GM23338 (cell line): ENCODE results near the gene SIDT1. TPM values are rescaled to one million over a fixed set of nuclear protein-coding genes. Genes with fewer than 3 reads are reported as not detected.

Experiments
- ATAC-seq: fragments of 200-7000 bp; cut with Tn5 transposase; 3 replicates; pipeline ENCODE4 v1.9.1; 2020
- DNase-seq: peaks from one replicate; pipeline ENCODE4 v3.0.0-alpha.2; 2015; ENCODE audit warnings: low spot score
- H2AFZ ChIP-seq: fragments of 200-600 bp; sonication (generic); 2 replicates; pipeline ENCODE4 v1.8.0; 2016; ENCODE audit warnings: antibody characterized with exemption, mild to moderate bottlenecking, moderate library complexity
- H3F3A ChIP-seq: fragments of 200-600 bp; sonication (generic); replicated peaks from 2 replicates; pipeline ENCODE4 v1.8.0; 2017; ENCODE audit warnings: antibody characterized with exemption, mixed run types, low read depth
- H3K27ac ChIP-seq: fragments of 200-600 bp; sonication (generic); 2 replicates; pipeline ENCODE4 v1.6.1; 2016; ENCODE audit warnings: low read depth
- H3K27me3 ChIP-seq: fragments of 200-600 bp; sonication (generic); 2 replicates; pipeline ENCODE4 v1.8.0; 2016; ENCODE audit warnings: mild to moderate bottlenecking, mixed run types, moderate library complexity; ENCODE audit not compliant: insufficient read depth
- H3K36me3 ChIP-seq: fragments of 200-600 bp; sonication (generic); 2 replicates; pipeline ENCODE4 v1.8.0; 2016; ENCODE audit warnings: mild to moderate bottlenecking; ENCODE audit not compliant: insufficient read depth
- H3K4me1 ChIP-seq: fragments of 200-600 bp; sonication (generic); 2 replicates; pipeline ENCODE4 v1.8.0; 2016; ENCODE audit warnings: mild to moderate bottlenecking, moderate library complexity; ENCODE audit not compliant: insufficient read depth
- H3K4me2 ChIP-seq: fragments of 200-600 bp; sonication (generic); 2 replicates; pipeline ENCODE4 v1.7.1; 2017; ENCODE audit warnings: mixed run types
- H3K4me3 ChIP-seq: fragments of 200-600 bp; sonication (generic); 2 replicates; pipeline ENCODE4 v1.6.1; 2016; ENCODE audit warnings: mixed run types
- H3K79me2 ChIP-seq: fragments of 200-600 bp; sonication (generic); replicated peaks from 2 replicates; pipeline ENCODE4 v1.8.0; 2017; ENCODE audit warnings: mild to moderate bottlenecking; ENCODE audit not compliant: insufficient read depth
- H3K9me2 ChIP-seq: fragments of 200-600 bp; sonication (generic); 2 replicates; pipeline ENCODE4 v1.8.0; 2017; ENCODE audit not compliant: insufficient read depth
- H4K20me1 ChIP-seq: fragments of 200-600 bp; sonication (generic); replicated peaks from 2 replicates; pipeline ENCODE4 v1.8.0; 2017; ENCODE audit warnings: mild to moderate bottlenecking; ENCODE audit not compliant: insufficient read depth
- H3K27ac Mint-ChIP-seq: 2 replicates; pipeline ENCODE4 v1.8.0; 2020; ENCODE audit warnings: inconsistent platforms, mild to moderate bottlenecking, moderate library complexity, mixed read lengths
- H3K27me3 Mint-ChIP-seq: 3 replicates; pipeline ENCODE4 v1.8.0; 2022; ENCODE audit warnings: low read depth, mild to moderate bottlenecking, moderate library complexity, mixed read lengths, inconsistent platforms; ENCODE audit not compliant: insufficient read depth, poor library complexity
- H3K36me3 Mint-ChIP-seq: 3 replicates; pipeline ENCODE4 v1.8.0; 2021; ENCODE audit warnings: low read depth, mild to moderate bottlenecking, inconsistent platforms, moderate library complexity, mixed read lengths
- H3K4me1 Mint-ChIP-seq: 3 replicates; pipeline ENCODE4 v1.8.0; 2020; ENCODE audit warnings: mild to moderate bottlenecking, inconsistent platforms, mixed read lengths
- H3K4me3 Mint-ChIP-seq: 3 replicates; pipeline ENCODE4 v1.8.0; 2021; ENCODE audit warnings: moderate library complexity, mild to moderate bottlenecking, inconsistent platforms, mixed read lengths
- H3K9me3 Mint-ChIP-seq: 3 replicates; pipeline ENCODE4 v1.8.0; 2020; ENCODE audit warnings: moderate library complexity, mild to moderate bottlenecking, inconsistent platforms, mixed read lengths
- CREB1 ChIP-seq: fragments of 250-450 bp; sonication (Bioruptor Pico); IDR thresholded peaks from 2 replicates; pipeline ENCODE4 v1.5.0; 2020; ENCODE audit warnings: low read depth, mild to moderate bottlenecking, moderate library complexity
- CTCF ChIP-seq, 2 experiments: fragments of 200-600 bp in 1 of 2; sonication (generic) in 1 of 2; conservative IDR thresholded peaks; 2 replicates each; pipeline versions ENCODE4 v1.5.1 to v1.6.1; 2016 to 2017; ENCODE audit warnings: antibody characterized with exemption in 2 of 2, low read depth in 2 of 2, mild to moderate bottlenecking in 2 of 2, moderate library complexity in 1 of 2
- EZH2 ChIP-seq: fragments of 200-600 bp; sonication (generic); IDR thresholded peaks from one replicate; pipeline ENCODE4 v1.8.0; 2017; ENCODE audit warnings: antibody characterized with exemption, mild to moderate bottlenecking, low read depth; ENCODE audit not compliant: unreplicated experiment
- EZH2phosphoT487 ChIP-seq: fragments of 200-600 bp; sonication (generic); IDR thresholded peaks from one replicate; pipeline ENCODE4 v1.8.1; 2018; ENCODE audit warnings: antibody characterized with exemption; ENCODE audit not compliant: unreplicated experiment
- JUNB ChIP-seq: IDR thresholded peaks from one replicate; pipeline ENCODE4 v1.6.1; 2016; ENCODE audit warnings: antibody characterized with exemption; ENCODE audit not compliant: unreplicated experiment
- NANOG ChIP-seq: IDR thresholded peaks from 2 replicates; pipeline ENCODE4 v1.6.1; 2016; ENCODE audit warnings: antibody characterized with exemption, borderline replicate concordance
- POLR2AphosphoS5 ChIP-seq: IDR thresholded peaks from 2 replicates; pipeline ENCODE4 v1.6.1; 2016; ENCODE audit warnings: antibody characterized with exemption, low read depth
- REST ChIP-seq: IDR thresholded peaks from one replicate; pipeline ENCODE4 v1.6.1; 2018; ENCODE audit warnings: antibody characterized with exemption; ENCODE audit not compliant: unreplicated experiment
- STAT1 ChIP-seq: IDR thresholded peaks from one replicate; pipeline ENCODE4 v1.6.1; 2016; ENCODE audit warnings: antibody characterized with exemption; ENCODE audit not compliant: unreplicated experiment
- ZNF114 ChIP-seq: fragments of 250-450 bp; sonication (Bioruptor Pico); IDR thresholded peaks from 2 replicates; pipeline ENCODE4 v1.5.0; 2020; ENCODE audit warnings: mild to moderate bottlenecking, moderate library complexity
- ZNF331 ChIP-seq: fragments of 250-450 bp; sonication (Bioruptor Pico); IDR thresholded peaks from 2 replicates; pipeline ENCODE4 v1.5.0; 2020; ENCODE audit warnings: low read depth, mild to moderate bottlenecking, moderate library complexity
- polyA plus RNA-seq: library from polyadenylated mRNA; unstranded; fragments of >200 nt; fragmentation: Nextera tagmentation; extraction: Ambion mirVana; gene quantifications from 2 replicates; pipeline ENCODE4 v1.2.1, GENCODE V29; 2016
- total RNA-seq: library from RNA; depleted of rRNA; stranded (reverse); fragments of >200 nt; shearing (Covaris generic); gene quantifications from 2 replicates; pipeline ENCODE4 v1.2.3, GENCODE V29; 2014
- TF ChIP-seq, protein P1 (sequence below): IDR thresholded peaks from 2 replicates; pipeline ENCODE4 v1.6.1; 2016; ENCODE audit warnings: antibody characterized with exemption
- TF ChIP-seq, protein P2 (sequence below): fragments of 250-450 bp; sonication (Bioruptor Pico); IDR thresholded peaks from 2 replicates; pipeline ENCODE4 v1.5.0; 2020; ENCODE audit warnings: mild to moderate bottlenecking, moderate library complexity

The SIDT1 gene
- total and polyA plus RNA-seq, 2 experiments from 2014 or later: 0.10 TPM; not detected in 1

DNA sequence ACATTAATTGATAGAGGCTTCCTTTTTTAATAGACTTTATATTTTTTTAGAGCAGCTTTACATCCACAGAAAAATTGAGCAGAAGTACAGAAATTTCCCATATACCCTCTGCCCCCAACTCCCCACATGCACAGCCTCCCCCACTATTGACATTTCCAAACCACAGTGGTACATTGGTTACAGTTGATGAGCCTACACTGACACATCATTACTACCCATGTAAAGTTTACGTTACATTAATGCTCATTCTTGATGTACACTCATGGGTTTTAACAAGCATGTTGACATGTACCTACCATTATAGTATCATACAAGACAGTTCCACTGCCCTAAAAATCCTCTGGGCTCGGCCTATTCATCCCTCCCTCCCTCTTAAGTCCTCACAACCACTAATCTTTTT lies 85.4 kb downstream of the SIDT1 start:
- no peaks in the 10 kb centered on the region for H3K36me3 ChIP-seq
- no peaks in the 10 kb centered on the region for H3K36me3 Mint-ChIP-seq
- no peak for DNase-seq
- H3K4me2 ChIP-seq: no peak overlapping the region
- TF ChIP-seq POLR2AphosphoS5 (no peak), CREB1 (no peak), CTCF (conservative IDR thresholded peaks at IDR 0.05; ENCODE audit: low read depth in 2 of 2) (no peak), NANOG (no peak), EZH2 (no peak), ZNF114 (CRISPR knock-in tag) (no peak), REST (no peak), ZNF331 (CRISPR knock-in tag) (no peak), EZH2phosphoT487 (no peak), STAT1 (no peak), JUNB (no peak)
- TF ChIP-seq, protein P1, sequence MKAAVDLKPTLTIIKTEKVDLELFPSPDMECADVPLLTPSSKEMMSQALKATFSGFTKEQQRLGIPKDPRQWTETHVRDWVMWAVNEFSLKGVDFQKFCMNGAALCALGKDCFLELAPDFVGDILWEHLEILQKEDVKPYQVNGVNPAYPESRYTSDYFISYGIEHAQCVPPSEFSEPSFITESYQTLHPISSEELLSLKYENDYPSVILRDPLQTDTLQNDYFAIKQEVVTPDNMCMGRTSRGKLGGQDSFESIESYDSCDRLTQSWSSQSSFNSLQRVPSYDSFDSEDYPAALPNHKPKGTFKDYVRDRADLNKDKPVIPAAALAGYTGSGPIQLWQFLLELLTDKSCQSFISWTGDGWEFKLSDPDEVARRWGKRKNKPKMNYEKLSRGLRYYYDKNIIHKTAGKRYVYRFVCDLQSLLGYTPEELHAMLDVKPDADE: no peak
- TF ChIP-seq, protein P2, sequence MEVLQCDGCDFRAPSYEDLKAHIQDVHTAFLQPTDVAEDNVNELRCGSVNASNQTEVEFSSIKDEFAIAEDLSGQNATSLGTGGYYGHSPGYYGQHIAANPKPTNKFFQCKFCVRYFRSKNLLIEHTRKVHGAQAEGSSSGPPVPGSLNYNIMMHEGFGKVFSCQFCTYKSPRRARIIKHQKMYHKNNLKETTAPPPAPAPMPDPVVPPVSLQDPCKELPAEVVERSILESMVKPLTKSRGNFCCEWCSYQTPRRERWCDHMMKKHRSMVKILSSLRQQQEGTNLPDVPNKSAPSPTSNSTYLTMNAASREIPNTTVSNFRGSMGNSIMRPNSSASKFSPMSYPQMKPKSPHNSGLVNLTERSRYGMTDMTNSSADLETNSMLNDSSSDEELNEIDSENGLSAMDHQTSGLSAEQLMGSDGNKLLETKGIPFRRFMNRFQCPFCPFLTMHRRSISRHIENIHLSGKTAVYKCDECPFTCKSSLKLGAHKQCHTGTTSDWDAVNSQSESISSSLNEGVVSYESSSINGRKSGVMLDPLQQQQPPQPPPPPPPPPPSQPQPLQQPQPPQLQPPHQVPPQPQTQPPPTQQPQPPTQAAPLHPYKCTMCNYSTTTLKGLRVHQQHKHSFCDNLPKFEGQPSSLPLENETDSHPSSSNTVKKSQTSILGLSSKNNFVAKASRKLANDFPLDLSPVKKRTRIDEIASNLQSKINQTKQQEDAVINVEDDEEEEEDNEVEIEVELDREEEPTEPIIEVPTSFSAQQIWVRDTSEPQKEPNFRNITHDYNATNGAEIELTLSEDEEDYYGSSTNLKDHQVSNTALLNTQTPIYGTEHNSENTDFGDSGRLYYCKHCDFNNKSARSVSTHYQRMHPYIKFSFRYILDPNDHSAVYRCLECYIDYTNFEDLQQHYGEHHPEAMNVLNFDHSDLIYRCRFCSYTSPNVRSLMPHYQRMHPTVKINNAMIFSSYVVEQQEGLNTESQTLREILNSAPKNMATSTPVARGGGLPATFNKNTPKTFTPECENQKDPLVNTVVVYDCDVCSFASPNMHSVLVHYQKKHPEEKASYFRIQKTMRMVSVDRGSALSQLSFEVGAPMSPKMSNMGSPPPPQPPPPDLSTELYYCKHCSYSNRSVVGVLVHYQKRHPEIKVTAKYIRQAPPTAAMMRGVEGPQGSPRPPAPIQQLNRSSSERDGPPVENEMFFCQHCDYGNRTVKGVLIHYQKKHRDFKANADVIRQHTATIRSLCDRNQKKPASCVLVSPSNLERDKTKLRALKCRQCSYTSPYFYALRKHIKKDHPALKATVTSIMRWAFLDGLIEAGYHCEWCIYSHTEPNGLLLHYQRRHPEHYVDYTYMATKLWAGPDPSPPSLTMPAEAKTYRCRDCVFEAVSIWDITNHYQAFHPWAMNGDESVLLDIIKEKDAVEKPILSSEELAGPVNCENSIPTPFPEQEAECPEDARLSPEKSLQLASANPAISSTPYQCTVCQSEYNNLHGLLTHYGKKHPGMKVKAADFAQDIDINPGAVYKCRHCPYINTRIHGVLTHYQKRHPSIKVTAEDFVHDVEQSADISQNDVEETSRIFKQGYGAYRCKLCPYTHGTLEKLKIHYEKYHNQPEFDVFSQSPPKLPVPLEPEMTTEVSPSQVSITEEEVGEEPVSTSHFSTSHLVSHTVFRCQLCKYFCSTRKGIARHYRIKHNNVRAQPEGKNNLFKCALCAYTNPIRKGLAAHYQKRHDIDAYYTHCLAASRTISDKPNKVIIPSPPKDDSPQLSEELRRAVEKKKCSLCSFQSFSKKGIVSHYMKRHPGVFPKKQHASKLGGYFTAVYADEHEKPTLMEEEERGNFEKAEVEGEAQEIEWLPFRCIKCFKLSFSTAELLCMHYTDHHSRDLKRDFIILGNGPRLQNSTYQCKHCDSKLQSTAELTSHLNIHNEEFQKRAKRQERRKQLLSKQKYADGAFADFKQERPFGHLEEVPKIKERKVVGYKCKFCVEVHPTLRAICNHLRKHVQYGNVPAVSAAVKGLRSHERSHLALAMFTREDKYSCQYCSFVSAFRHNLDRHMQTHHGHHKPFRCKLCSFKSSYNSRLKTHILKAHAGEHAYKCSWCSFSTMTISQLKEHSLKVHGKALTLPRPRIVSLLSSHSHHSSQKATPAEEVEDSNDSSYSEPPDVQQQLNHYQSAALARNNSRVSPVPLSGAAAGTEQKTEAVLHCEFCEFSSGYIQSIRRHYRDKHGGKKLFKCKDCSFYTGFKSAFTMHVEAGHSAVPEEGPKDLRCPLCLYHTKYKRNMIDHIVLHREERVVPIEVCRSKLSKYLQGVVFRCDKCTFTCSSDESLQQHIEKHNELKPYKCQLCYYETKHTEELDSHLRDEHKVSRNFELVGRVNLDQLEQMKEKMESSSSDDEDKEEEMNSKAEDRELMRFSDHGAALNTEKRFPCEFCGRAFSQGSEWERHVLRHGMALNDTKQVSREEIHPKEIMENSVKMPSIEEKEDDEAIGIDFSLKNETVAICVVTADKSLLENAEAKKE (CRISPR knock-in tag): no peak
- H2AFZ ChIP-seq: no peak overlapping the region
- H3K4me1 Mint-ChIP-seq: no peaks in the 10 kb centered on the region
- peaks cover 5% of the 10 kb centered on the region for H3K27me3 Mint-ChIP-seq
- no peaks in the 10 kb centered on the region for H3K27me3 ChIP-seq
- H3K9me2 ChIP-seq: no peaks in the 10 kb centered on the region
- H3F3A ChIP-seq: no peaks in the 10 kb centered on the region
- H3K4me1 ChIP-seq: no peaks in the 10 kb centered on the region
- no peak overlapping the region for H3K27ac ChIP-seq
- ATAC-seq: no peak
- no peaks in the 10 kb centered on the region for H4K20me1 ChIP-seq
- H3K4me3 ChIP-seq: no peak overlapping the region
- no peaks in the 10 kb centered on the region for H3K9me3 Mint-ChIP-seq
- H3K79me2 ChIP-seq: no peaks in the 10 kb centered on the region
- H3K27ac Mint-ChIP-seq: no peak overlapping the region
- no peak overlapping the region for H3K4me3 Mint-ChIP-seq
